Aorta (tissue), 5 donors: ENCODE data around the gene TRIM44. TPM values are rescaled to one million over a fixed set of nuclear protein-coding genes. Genes with fewer than 3 reads are reported as not detected.

Experiments
- ATAC-seq: fragments of 200-7000 bp; cut with Tn5 transposase; one replicate; pipeline ENCODE4 v1.9.1; 2022; ENCODE audit warnings: moderate library complexity; ENCODE audit not compliant: low FRiP score
- DNase-seq, 2 donors: peaks; one replicate each; pipeline ENCODE4 v3.0.0-alpha.2; 2020
- H3K27ac ChIP-seq, 2 donors: one replicate each; pipeline ENCODE4 v1.5.1; 2013; ENCODE audit warnings: low read length in 2 of 2, mild to moderate bottlenecking in 2 of 2, moderate library complexity in 2 of 2, control low read depth in 1 of 2, inconsistent platforms in 1 of 2, low read depth in 1 of 2
- H3K27me3 ChIP-seq, 2 donors: one replicate each; pipeline ENCODE4 v1.6.1; 2013; ENCODE audit warnings: control low read depth in 1 of 2, low read length in 1 of 2, mild to moderate bottlenecking in 1 of 2, moderate library complexity in 1 of 2; ENCODE audit not compliant: insufficient read depth in 2 of 2, control insufficient read depth in 1 of 2
- H3K36me3 ChIP-seq, 2 donors: one replicate each; pipeline ENCODE4 v1.6.1; 2013; ENCODE audit warnings: control low read depth in 1 of 2, low read length in 1 of 2, mild to moderate bottlenecking in 1 of 2; ENCODE audit not compliant: insufficient read depth in 2 of 2, control insufficient read depth in 1 of 2
- H3K4me1 ChIP-seq, 2 donors: one replicate each; pipeline ENCODE4 v1.6.1; 2013; ENCODE audit warnings: low read length in 2 of 2, control low read depth in 1 of 2, mild to moderate bottlenecking in 1 of 2, moderate library complexity in 1 of 2; ENCODE audit not compliant: insufficient read depth in 2 of 2, control insufficient read depth in 1 of 2
- H3K4me3 ChIP-seq, 2 donors: one replicate each; pipeline ENCODE4 v1.5.1; 2013; ENCODE audit warnings: low read length in 2 of 2, control low read depth in 1 of 2, mild to moderate bottlenecking in 1 of 2
- H3K9me3 ChIP-seq: one replicate; pipeline ENCODE4 v1.6.1; 2013; ENCODE audit warnings: mild to moderate bottlenecking, low read length; ENCODE audit not compliant: control insufficient read depth
- WGBS, 2 donors: extraction: QIAGEN DNeasy Blood & Tissue Kit; methylation state at CpG; one replicate each; pipeline ENCODE4 v1.1.7; 2013; 5-methylcytosine and 5-hydroxymethylcytosine counted together
- intact Hi-C, 2 donors: fragments of 100-400 bp; cut with DNase I; formaldehyde crosslinking; loops; one replicate each; pipeline versions ENCODE4 v1.14.2 to v1.15.0; 2022
- polyA plus RNA-seq, 2 donors: library from polyadenylated mRNA; stranded (reverse); fragments of 200-250 nt; gene quantifications; one replicate each; pipeline ENCODE4 v1.2.3, GENCODE V29; 2013
- total RNA-seq, 2 donors: library from RNA; stranded (reverse); fragmentation: NEBNext Ultra II Directional; extraction: Animal tissue kit (Norgen Biotek cat#: 25700); gene quantifications; one replicate each; pipeline ENCODE4 v1.2.1, GENCODE V29; 2021
- donor health status: healthy with polysubstance abuse.
- donor health status: Bipolar disorder and iron deficiency.
- donor health status: DM: no; HTN: no; CAD: no.
- donor health status: DM: no; HTN: no; CAD: no.
- donor health status: DM: yes; HTN: yes; CAD: no.

Gene TRIM44
- total and polyA plus RNA-seq, 4 donors = 10.3 to 63.3 (median 33.9) TPM

- WGBS, 2 donors = 93 to 96% methylated on average over 2 of the region's 2 CpGs
- Histone ChIP-seq H3K27me3 (no peaks in the 10 kb centered on the region), H3K36me3 (peaks cover 4 to 7% of the 10 kb centered on the region in 2 donors), H3K4me1 (peaks cover 0 to 5% of the 10 kb centered on the region in 2 donors), H3K9me3 (peaks cover 1% of the 10 kb centered on the region), H3K4me3 (no peak overlapping the region), H3K27ac (no peak overlapping the region)
- DNase-seq (no peak), ATAC-seq (no peak)
- intact Hi-C loops = no loop called here
Measured at GRCh38 chr11:35725885-35726284, 63.3 kb downstream of the TRIM44 start.

DNA sequence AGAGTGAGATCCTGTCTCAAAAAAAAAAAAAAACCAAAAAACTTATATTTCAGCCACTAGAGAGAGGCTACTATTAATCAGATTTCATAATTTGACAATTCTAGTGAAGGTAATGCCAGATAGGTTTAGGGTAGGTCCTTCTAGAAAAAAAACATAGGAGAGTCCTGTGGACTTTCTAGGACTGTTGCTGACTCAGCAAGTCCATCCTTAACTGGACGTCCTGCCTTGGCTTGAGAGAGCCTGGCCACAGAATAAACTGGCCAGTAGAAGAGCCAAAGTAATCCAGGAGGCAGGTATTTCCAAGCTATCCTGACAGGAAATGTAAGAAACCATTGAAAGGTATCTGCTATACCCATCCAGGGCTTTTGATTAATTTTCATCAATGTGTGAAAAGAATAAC lies 64.6 kb downstream of the TRIM44 start:
- WGBS, 2 donors = 56 to 61% methylated on average over 1 of the region's 1 CpG

GRCh38 chr11:35730254-35730653 lies 67.7 kb downstream of the TRIM44 start:
- H3K4me1 ChIP-seq = no peaks in the 10 kb centered on the region
- H3K36me3 ChIP-seq = peaks cover 4 to 7% of the 10 kb centered on the region in 2 donors
- intact Hi-C loops = no loop called here
- H3K9me3 ChIP-seq = peaks cover 1% of the 10 kb centered on the region
- no peak for DNase-seq
- no peak overlapping the region for H3K27ac ChIP-seq
- no peak overlapping the region for H3K4me3 ChIP-seq
- no peaks in the 10 kb centered on the region for H3K27me3 ChIP-seq
- no peak for ATAC-seq

More for the DNA sequence above, 64.6 kb downstream of the TRIM44 start:
- H3K36me3 ChIP-seq = peaks cover 4 to 7% of the 10 kb centered on the region in 2 donors
- DNase-seq (no peak), ATAC-seq (no peak)
- intact Hi-C loops = no loop called here
- H3K4me1 ChIP-seq = no peaks in the 10 kb centered on the region
- H3K4me3 ChIP-seq = no peak overlapping the region
- peaks cover 1% of the 10 kb centered on the region for H3K9me3 ChIP-seq
- no peaks in the 10 kb centered on the region for H3K27me3 ChIP-seq
- H3K27ac ChIP-seq = no peak overlapping the region

GRCh38 chr11:35734669-35735410 lies 72.3 kb downstream of the TRIM44 start:
- WGBS, 2 donors = 51 to 56% methylated on average over 2 of the region's 2 CpGs
- Histone ChIP-seq H3K4me1 (no peaks in the 10 kb centered on the region), H3K4me3 (no peak overlapping the region), H3K27me3 (no peaks in the 10 kb centered on the region), H3K36me3 (peaks cover 0 to 3% of the 10 kb centered on the region in 2 donors), H3K27ac (no peak overlapping the region), H3K9me3 (no peaks in the 10 kb centered on the region)
- intact Hi-C loops = no loop called here
- ATAC-seq (no peak), DNase-seq (no peak)

- Histone ChIP-seq H3K4me1 (no peaks in the 10 kb centered on the region), H3K36me3 (peaks cover 0 to 3% of the 10 kb centered on the region in 2 donors), H3K27me3 (no peaks in the 10 kb centered on the region), H3K27ac (no peak overlapping the region), H3K9me3 (no peaks in the 10 kb centered on the region), H3K4me3 (no peak overlapping the region)
- no peak for DNase-seq
- WGBS, 2 donors = 72 to 82% methylated on average over 2 of the region's 2 CpGs
- intact Hi-C loops = no loop called here
- no peak for ATAC-seq
Measured at GRCh38 chr11:35735411-35735810, 72.8 kb downstream of the TRIM44 start.

DNA sequence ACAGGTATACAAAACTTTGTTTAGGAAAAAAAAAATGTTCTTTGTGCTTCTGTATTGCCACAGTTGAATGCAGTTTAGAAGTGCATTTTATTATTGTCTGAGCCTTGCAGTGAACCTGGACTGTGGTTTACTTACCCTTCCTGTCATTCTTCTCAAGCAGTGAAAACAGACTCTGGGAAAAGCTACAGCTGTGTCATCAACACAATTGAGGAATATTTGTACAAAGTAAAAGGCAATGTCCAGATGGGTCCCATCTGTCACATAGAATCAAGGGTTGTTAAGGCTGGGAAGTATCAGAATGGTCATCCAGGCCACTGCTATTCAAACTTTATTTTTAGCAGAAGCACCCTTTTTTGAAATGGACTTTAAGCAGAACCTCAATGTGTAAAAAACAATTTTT lies 73.3 kb downstream of the TRIM44 start:
- DNase-seq = no peak
- no peak for ATAC-seq
- Histone ChIP-seq H3K36me3 (peaks cover under 1 to 3% of the 10 kb centered on the region in 2 donors), H3K4me1 (no peaks in the 10 kb centered on the region), H3K27me3 (no peaks in the 10 kb centered on the region), H3K27ac (no peak overlapping the region), H3K4me3 (no peak overlapping the region), H3K9me3 (no peaks in the 10 kb centered on the region)
- intact Hi-C loops = no loop called here

DNA sequence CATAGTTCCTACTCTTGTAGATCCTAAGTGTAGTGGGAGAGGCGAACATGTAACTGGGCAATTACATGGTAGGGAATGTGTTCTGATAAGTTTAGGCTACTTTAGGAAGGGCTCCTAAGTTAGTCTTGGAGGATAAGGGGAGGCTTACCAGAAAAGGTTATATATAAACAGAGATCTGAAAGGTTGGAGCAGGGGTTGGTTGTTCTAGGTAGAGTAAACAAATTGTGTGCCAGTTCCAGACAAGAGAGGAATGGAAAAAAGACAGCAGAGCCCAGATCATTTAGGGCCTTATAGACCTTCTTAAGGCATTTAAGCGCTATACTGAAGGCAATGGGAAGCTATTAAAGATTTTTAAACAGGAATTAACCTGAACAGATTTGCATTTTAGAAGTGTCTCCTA lies 74.4 kb downstream of the TRIM44 start:
- Histone ChIP-seq H3K27me3 (no peaks in the 10 kb centered on the region), H3K9me3 (no peaks in the 10 kb centered on the region), H3K27ac (no peak overlapping the region), H3K4me1 (no peaks in the 10 kb centered on the region), H3K4me3 (no peak overlapping the region), H3K36me3 (peaks cover 3 to 4% of the 10 kb centered on the region in 2 donors)
- intact Hi-C loops = no loop called here
- ATAC-seq = no peak
- 95 to 96% methylated on average over 2 of the region's 2 CpGs for WGBS, 2 donors
- DNase-seq = no peak

DNA sequence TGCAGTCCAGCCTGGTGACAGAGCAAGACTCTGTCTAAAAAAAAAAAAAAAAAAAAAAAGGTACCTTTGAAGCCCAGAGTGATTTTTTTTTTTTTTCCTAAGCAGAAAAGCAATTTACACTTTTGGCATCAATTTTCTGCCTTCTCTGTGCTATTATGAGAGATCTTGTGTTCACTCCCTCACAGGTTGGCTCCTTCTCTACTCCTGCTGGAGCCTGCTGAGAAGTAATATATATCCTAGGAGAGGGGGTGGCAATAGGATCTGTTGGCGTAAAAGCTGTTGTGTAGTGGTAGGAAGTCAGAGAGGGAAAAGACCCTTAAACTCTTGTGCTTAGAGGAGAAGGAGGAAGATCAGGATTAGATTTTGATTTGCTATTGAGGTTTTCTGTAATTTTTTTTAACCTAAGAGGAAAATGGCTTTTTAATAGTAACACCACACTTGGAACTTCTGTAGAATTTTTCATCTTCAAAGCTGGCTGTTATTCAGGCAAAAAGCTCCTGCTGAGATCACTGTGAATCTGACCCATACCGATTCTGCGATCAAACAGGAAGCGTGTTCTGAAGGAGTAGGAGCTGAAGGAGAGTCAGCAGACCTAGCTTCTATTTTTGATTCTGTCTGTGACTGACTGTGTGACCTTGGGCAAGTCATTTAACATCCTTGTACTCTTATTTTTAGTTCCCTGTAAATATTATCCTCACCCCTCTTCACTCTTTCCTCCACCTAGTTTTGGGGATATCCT lies 77.7 kb downstream of the TRIM44 start:
- DNase-seq = no peak

More for the DNA sequence above, 77.7 kb downstream of the TRIM44 start:
- H3K4me1 ChIP-seq = no peaks in the 10 kb centered on the region
- intact Hi-C loops = no loop called here
- H3K9me3 ChIP-seq = no peaks in the 10 kb centered on the region
- H3K36me3 ChIP-seq = peaks cover 3 to 4% of the 10 kb centered on the region in 2 donors
- H3K4me3 ChIP-seq = no peak overlapping the region
- no peak overlapping the region for H3K27ac ChIP-seq
- ATAC-seq = no peak
- no peaks in the 10 kb centered on the region for H3K27me3 ChIP-seq
- WGBS, 2 donors = 92% methylated on average over 4 of the region's 4 CpGs
